Measurements from ENCODE around the gene MMAB.

The MMAB gene

GRCh38 chr12:109524466-109525278 is 48.6 kb downstream of the MMAB start:
- Histone ChIP-seq H3K4me1 (ENCODE audit: control insufficient read depth in 2 of 2, insufficient read depth in 1 of 2, low read depth in 1 of 2, low read length in 2 of 2) (peaks cover 10 to 51% of the 10 kb centered on the region in 2 donors), H3K4ac (ENCODE audit: low read length) (no peak overlapping the region), H3K27ac (replicated peaks; ENCODE audit: low read length) (peak overlapping the region; percentile 93), H3K9me3 (replicated peaks in 1 of 2; ENCODE audit: control insufficient read depth in 2 of 2, insufficient read depth in 1 of 2, low read depth in 1 of 2, low read length in 2 of 2) (no peaks in the 10 kb centered on the region), H2BK5ac (ENCODE audit: low read length) (peak overlapping the region; percentile 62), H3K27me3 (ENCODE audit: control insufficient read depth in 3 of 3, insufficient read depth in 3 of 3, low read depth in 1 of 3, low read length in 3 of 3) (no peaks in the 10 kb centered on the region), H4K8ac (ENCODE audit: low read depth, low read length) (no peak overlapping the region), H2AFZ (ENCODE audit: low read length) (no peak overlapping the region), H2AK5ac (ENCODE audit: low read depth, low read length) (peak overlapping the region; percentile 9), H3K36me3 (replicated peaks in 1 of 2; ENCODE audit: control insufficient read depth in 2 of 2, insufficient read depth in 2 of 2, low read length in 2 of 2) (peaks cover 5 to 89% of the 10 kb centered on the region in 2 donors), H3K18ac (ENCODE audit: low read length) (peak overlapping the region; percentile 77), H3K23ac (ENCODE audit: low read depth, low read length, poor library complexity) (no peak overlapping the region), H4K91ac (ENCODE audit: low read depth, low read length, poor library complexity) (peak overlapping the region; percentile 19), H3K9ac (ENCODE audit: low read depth, low read length, poor library complexity) (no peak overlapping the region), H3K14ac (ENCODE audit: low read length) (peak overlapping the region; percentile 11), H2BK15ac (ENCODE audit: low read length) (peak overlapping the region; percentile 1), H2BK12ac (ENCODE audit: low read length) (peak overlapping the region; percentile 5), H2BK120ac (ENCODE audit: low read depth, low read length) (no peak overlapping the region), H3K79me1 (ENCODE audit: low read depth, low read length) (no peaks in the 10 kb centered on the region), H3K4me3 (ENCODE audit: low read length in 2 of 2) (no peak overlapping the region), H3K4me2 (ENCODE audit: insufficient read depth, low read length, poor library complexity, severe bottlenecking) (peak overlapping the region; percentile 28)
- WGBS, 2 donors (ENCODE audit: extremely low coverage in 2 of 2, insufficient read length in 2 of 2, insufficient replicate concordance in 1 of 2), result no CpG with 5 or more reads among the region's 26 CpGs
- peak; percentile 86 for DNase-seq (ENCODE audit: low spot score)

- H3K36me3 ChIP-seq (replicated peaks in 1 of 2; ENCODE audit: control insufficient read depth in 2 of 2, insufficient read depth in 2 of 2, low read length in 2 of 2), result peaks cover 9 to 94% of the 10 kb centered on the region in 2 donors
- no peaks in the 10 kb centered on the region for H3K79me1 ChIP-seq (ENCODE audit: low read depth, low read length)
- H3K9me3 ChIP-seq (replicated peaks in 1 of 2; ENCODE audit: control insufficient read depth in 2 of 2, insufficient read depth in 1 of 2, low read depth in 1 of 2, low read length in 2 of 2), result no peaks in the 10 kb centered on the region
- H2BK5ac ChIP-seq (ENCODE audit: low read length), result peak overlapping the region; percentile 62
- no peak overlapping the region for H2BK12ac ChIP-seq (ENCODE audit: low read length)
- H3K18ac ChIP-seq (ENCODE audit: low read length), result peak overlapping the region; percentile 58
- DNase-seq (ENCODE audit: low spot score), result no peak
- H3K9ac ChIP-seq (ENCODE audit: low read depth, low read length, poor library complexity), result no peak overlapping the region
- H3K4ac ChIP-seq (ENCODE audit: low read length), result no peak overlapping the region
- H4K8ac ChIP-seq (ENCODE audit: low read depth, low read length), result no peak overlapping the region
- H4K91ac ChIP-seq (ENCODE audit: low read depth, low read length, poor library complexity), result no peak overlapping the region
- no peak overlapping the region for H2BK120ac ChIP-seq (ENCODE audit: low read depth, low read length)
- WGBS, 2 donors (ENCODE audit: extremely low coverage in 2 of 2, insufficient read length in 2 of 2, insufficient replicate concordance in 1 of 2), result no CpG with 5 or more reads among the region's 5 CpGs
- no peak overlapping the region for H3K4me3 ChIP-seq (ENCODE audit: low read length in 2 of 2)
- H3K23ac ChIP-seq (ENCODE audit: low read depth, low read length, poor library complexity), result no peak overlapping the region
- H2AFZ ChIP-seq (ENCODE audit: low read length), result no peak overlapping the region
- no peaks in the 10 kb centered on the region for H3K27me3 ChIP-seq (ENCODE audit: control insufficient read depth in 3 of 3, insufficient read depth in 3 of 3, low read depth in 1 of 3, low read length in 3 of 3)
- peaks cover 13 to 52% of the 10 kb centered on the region in 2 donors for H3K4me1 ChIP-seq (ENCODE audit: control insufficient read depth in 2 of 2, insufficient read depth in 1 of 2, low read depth in 1 of 2, low read length in 2 of 2)
- H3K27ac ChIP-seq (replicated peaks; ENCODE audit: low read length), result no peak overlapping the region
- no peak overlapping the region for H3K4me2 ChIP-seq (ENCODE audit: insufficient read depth, low read length, poor library complexity, severe bottlenecking)
- no peak overlapping the region for H3K14ac ChIP-seq (ENCODE audit: low read length)
- H2BK15ac ChIP-seq (ENCODE audit: low read length), result no peak overlapping the region
- H2AK5ac ChIP-seq (ENCODE audit: low read depth, low read length), result peak overlapping the region; percentile 40
Measured at GRCh38 chr12:109523504-109523903, 49.8 kb downstream of the MMAB start.

- H3K23ac ChIP-seq (ENCODE audit: low read depth, low read length, poor library complexity), result no peak overlapping the region
- H2BK15ac ChIP-seq (ENCODE audit: low read length), result no peak overlapping the region
- H3K4ac ChIP-seq (ENCODE audit: low read length), result no peak overlapping the region
- no peak overlapping the region for H3K14ac ChIP-seq (ENCODE audit: low read length)
- WGBS, 2 donors (ENCODE audit: extremely low coverage in 2 of 2, insufficient read length in 2 of 2, insufficient replicate concordance in 1 of 2), result no CpG with 5 or more reads among the region's 10 CpGs
- H3K4me2 ChIP-seq (ENCODE audit: insufficient read depth, low read length, poor library complexity, severe bottlenecking), result no peak overlapping the region
- peaks cover 11 to 94% of the 10 kb centered on the region in 2 donors for H3K36me3 ChIP-seq (replicated peaks in 1 of 2; ENCODE audit: control insufficient read depth in 2 of 2, insufficient read depth in 2 of 2, low read length in 2 of 2)
- no peaks in the 10 kb centered on the region for H3K27me3 ChIP-seq (ENCODE audit: control insufficient read depth in 3 of 3, insufficient read depth in 3 of 3, low read depth in 1 of 3, low read length in 3 of 3)
- no peak overlapping the region for H4K91ac ChIP-seq (ENCODE audit: low read depth, low read length, poor library complexity)
- no peak overlapping the region for H2BK5ac ChIP-seq (ENCODE audit: low read length)
- H3K4me1 ChIP-seq (ENCODE audit: control insufficient read depth in 2 of 2, insufficient read depth in 1 of 2, low read depth in 1 of 2, low read length in 2 of 2), result peaks cover 13 to 51% of the 10 kb centered on the region in 2 donors
- H3K4me3 ChIP-seq (ENCODE audit: low read length in 2 of 2), result no peak overlapping the region
- H4K8ac ChIP-seq (ENCODE audit: low read depth, low read length), result no peak overlapping the region
- H3K9ac ChIP-seq (ENCODE audit: low read depth, low read length, poor library complexity), result no peak overlapping the region
- no peaks in the 10 kb centered on the region for H3K79me1 ChIP-seq (ENCODE audit: low read depth, low read length)
- peak overlapping the region; percentile 40 for H2AK5ac ChIP-seq (ENCODE audit: low read depth, low read length)
- H2AFZ ChIP-seq (ENCODE audit: low read length), result no peak overlapping the region
- DNase-seq (ENCODE audit: low spot score), result no peak
- H3K9me3 ChIP-seq (replicated peaks in 1 of 2; ENCODE audit: control insufficient read depth in 2 of 2, insufficient read depth in 1 of 2, low read depth in 1 of 2, low read length in 2 of 2), result no peaks in the 10 kb centered on the region
- no peak overlapping the region for H2BK120ac ChIP-seq (ENCODE audit: low read depth, low read length)
- H3K18ac ChIP-seq (ENCODE audit: low read length), result peak overlapping the region; percentile 58
- no peak overlapping the region for H2BK12ac ChIP-seq (ENCODE audit: low read length)
- no peak overlapping the region for H3K27ac ChIP-seq (replicated peaks; ENCODE audit: low read length)
Measured at GRCh38 chr12:109523071-109523470, 50.2 kb downstream of the MMAB start.

- H4K8ac ChIP-seq (ENCODE audit: low read depth, low read length), result no peak overlapping the region
- peak overlapping the region; percentile 32 for H2AK5ac ChIP-seq (ENCODE audit: low read depth, low read length)
- peaks cover 13 to 40% of the 10 kb centered on the region in 2 donors for H3K4me1 ChIP-seq (ENCODE audit: control insufficient read depth in 2 of 2, insufficient read depth in 1 of 2, low read depth in 1 of 2, low read length in 2 of 2)
- no peaks in the 10 kb centered on the region for H3K9me3 ChIP-seq (replicated peaks in 1 of 2; ENCODE audit: control insufficient read depth in 2 of 2, insufficient read depth in 1 of 2, low read depth in 1 of 2, low read length in 2 of 2)
- H2AFZ ChIP-seq (ENCODE audit: low read length), result no peak overlapping the region
- no peak for DNase-seq (ENCODE audit: low spot score)
- no peak overlapping the region for H4K91ac ChIP-seq (ENCODE audit: low read depth, low read length, poor library complexity)
- H3K23ac ChIP-seq (ENCODE audit: low read depth, low read length, poor library complexity), result no peak overlapping the region
- no peak overlapping the region for H3K9ac ChIP-seq (ENCODE audit: low read depth, low read length, poor library complexity)
- H2BK15ac ChIP-seq (ENCODE audit: low read length), result no peak overlapping the region
- peak overlapping the region; percentile 7 for H2BK120ac ChIP-seq (ENCODE audit: low read depth, low read length)
- H2BK12ac ChIP-seq (ENCODE audit: low read length), result peak overlapping the region; percentile 33
- no peak overlapping the region for H2BK5ac ChIP-seq (ENCODE audit: low read length)
- no peak overlapping the region for H3K14ac ChIP-seq (ENCODE audit: low read length)
- peaks cover 19 to 94% of the 10 kb centered on the region in 2 donors for H3K36me3 ChIP-seq (replicated peaks in 1 of 2; ENCODE audit: control insufficient read depth in 2 of 2, insufficient read depth in 2 of 2, low read length in 2 of 2)
- peak overlapping the region; percentile 71 for H3K18ac ChIP-seq (ENCODE audit: low read length)
- no peak overlapping the region for H3K4me3 ChIP-seq (ENCODE audit: low read length in 2 of 2)
- WGBS, 2 donors (ENCODE audit: extremely low coverage in 2 of 2, insufficient read length in 2 of 2, insufficient replicate concordance in 1 of 2), result no CpG with 5 or more reads among the region's 10 CpGs
- no peak overlapping the region for H3K4me2 ChIP-seq (ENCODE audit: insufficient read depth, low read length, poor library complexity, severe bottlenecking)
- H3K4ac ChIP-seq (ENCODE audit: low read length), result no peak overlapping the region
- no peak overlapping the region for H3K27ac ChIP-seq (replicated peaks; ENCODE audit: low read length)
- no peaks in the 10 kb centered on the region for H3K27me3 ChIP-seq (ENCODE audit: control insufficient read depth in 3 of 3, insufficient read depth in 3 of 3, low read depth in 1 of 3, low read length in 3 of 3)
- H3K79me1 ChIP-seq (ENCODE audit: low read depth, low read length), result no peaks in the 10 kb centered on the region
Measured at GRCh38 chr12:109521831-109522230, 51.5 kb downstream of the MMAB start.
